HepG2 (cell line): ENCODE results near the gene LCAT. TPM values are rescaled to one million over a fixed set of nuclear protein-coding genes. Genes with fewer than 3 reads are reported as not detected.

ENCODE experiments used
- BHLHE40 ChIP-seq: IDR thresholded peaks from 2 replicates; pipeline ENCODE4 v1.6.1; 2011; ENCODE audit warnings: low read length, improper control_type of control experiment
- CHD4 ChIP-seq: fragments of 200-600 bp; sonication (generic); IDR thresholded peaks from 2 replicates; pipeline ENCODE4 v1.7.0; 2017; ENCODE audit warnings: mild to moderate bottlenecking, low read length, borderline replicate concordance
- HDAC6 ChIP-seq: fragments of 200-600 bp; sonication (generic); IDR thresholded peaks from 2 replicates; pipeline ENCODE4 v1.7.0; 2017; ENCODE audit warnings: mild to moderate bottlenecking, antibody characterized with exemption, low read length, low read depth
- JUN ChIP-seq: sonication (generic); formaldehyde crosslinking; IDR thresholded peaks from 2 replicates; pipeline ENCODE4 v1.4.0; 2020; ENCODE audit warnings: mild to moderate bottlenecking, missing genetic modification reagents
- MIER2 ChIP-seq: IDR thresholded peaks from 2 replicates; pipeline ENCODE4 v1.6.1; 2016; ENCODE audit warnings: missing biosample characterization, missing genetic modification reagents
- MZF1 ChIP-seq: sonication (generic); formaldehyde crosslinking; IDR thresholded peaks from 2 replicates; pipeline ENCODE4 v1.8.1; 2023; ENCODE audit warnings: mild to moderate bottlenecking, missing genetic modification reagents, borderline replicate concordance
- SIX4 ChIP-seq: sonication (generic); formaldehyde crosslinking; IDR thresholded peaks from 2 replicates; pipeline ENCODE4 v1.4.0; 2020; ENCODE audit warnings: missing genetic modification reagents
- ZNF383 ChIP-seq: sonication (generic); formaldehyde crosslinking; IDR thresholded peaks from 2 replicates; pipeline ENCODE4 v1.4.0; 2020; ENCODE audit warnings: missing genetic modification reagents, mild to moderate bottlenecking, borderline replicate concordance
- polyA plus RNA-seq, 8 experiments: library from polyadenylated mRNA; depleted of rRNA in 3 of 8; stranded (reverse) in 7 of 8; unstranded in 1 of 8; fragments of >200 nt; fragmentation: Illumina TruSeq in 4 of 8; extraction: Trizol in 4 of 8; gene quantifications; 2 replicates each; pipeline versions ENCODE4 v1.2.1 to v1.2.3, GENCODE V29; 2011 to 2016; ENCODE audit warnings: low read depth in 4 of 8, missing spikeins in 1 of 8, mixed read lengths in 1 of 8; ENCODE audit not compliant: insufficient read depth in 1 of 8
- total RNA-seq, 5 experiments: library from RNA; depleted of rRNA; stranded (reverse); fragments of >200 nt; fragmentation: Illumina TruSeq; extraction: Trizol; gene quantifications; 2 replicates each; pipeline ENCODE4 v1.2.3, GENCODE V29; 2016; ENCODE audit warnings: low read depth in 1 of 5
- TF ChIP-seq, protein P1 (sequence below): IDR thresholded peaks from 2 replicates; pipeline ENCODE4 v1.6.1; 2016
- TF ChIP-seq, protein P2 (sequence below): sonication (generic); formaldehyde crosslinking; conservative IDR thresholded peaks from 2 replicates; pipeline ENCODE4 v1.8.0; 2022; ENCODE audit warnings: mild to moderate bottlenecking, moderate library complexity, missing genetic modification reagents
- TF ChIP-seq, protein P3 (sequence below): sonication (generic); formaldehyde crosslinking; IDR thresholded peaks from 2 replicates; pipeline ENCODE4 v1.8.0; 2022; ENCODE audit warnings: missing genetic modification reagents, mild to moderate bottlenecking, moderate library complexity, borderline replicate concordance

Gene LCAT
- total and polyA plus RNA-seq, 2 of the 13 experiments (the other 11 are each of a cell fraction or from before 2014, with no cell fraction given): 36.1 to 38.9 TPM

DNA sequence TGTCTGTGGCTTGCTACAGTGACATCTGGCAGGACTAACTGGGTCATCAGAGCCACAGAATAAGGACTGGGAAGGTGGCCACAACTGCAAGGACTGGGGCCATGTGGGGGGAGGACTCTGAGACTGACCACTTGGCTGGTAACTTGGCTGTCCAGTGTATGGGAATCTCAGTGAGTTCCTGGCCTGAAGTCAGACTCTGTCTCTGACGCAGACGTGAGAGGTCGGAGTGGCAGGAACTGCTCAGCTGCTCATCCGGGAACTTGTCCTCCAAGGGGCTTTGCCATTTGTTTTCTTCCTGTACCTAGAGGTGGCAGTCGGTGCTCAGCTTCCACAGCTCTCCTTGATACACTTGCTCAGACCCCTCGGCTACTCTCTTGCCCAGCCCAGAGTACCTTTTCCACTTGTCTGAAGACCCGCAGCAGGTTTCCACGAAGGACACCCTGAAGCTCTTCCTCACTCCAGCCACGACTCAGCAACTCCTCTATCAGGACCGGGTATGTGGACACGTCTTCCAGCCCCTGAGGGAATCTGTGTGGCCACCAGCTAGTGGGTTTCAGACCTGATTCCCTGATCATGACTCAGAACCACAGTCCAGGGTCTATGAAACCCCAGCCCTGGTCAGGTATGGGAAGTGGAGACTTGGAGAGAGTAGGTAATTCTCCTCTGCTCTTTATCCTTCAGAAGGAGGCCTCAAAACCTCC is 43.7 kb upstream of the LCAT start (continued):
- TF ChIP-seq CHD4 (no peak), MZF1 (CRISPR knock-in tag) (no peak), BHLHE40 (no peak), JUN (CRISPR knock-in tag) (no peak), MIER2 (CRISPR knock-in tag) (no peak), HDAC6 (no peak), SIX4 (CRISPR knock-in tag) (no peak), ZNF383 (CRISPR knock-in tag) (no peak)
- TF ChIP-seq, protein P1, sequence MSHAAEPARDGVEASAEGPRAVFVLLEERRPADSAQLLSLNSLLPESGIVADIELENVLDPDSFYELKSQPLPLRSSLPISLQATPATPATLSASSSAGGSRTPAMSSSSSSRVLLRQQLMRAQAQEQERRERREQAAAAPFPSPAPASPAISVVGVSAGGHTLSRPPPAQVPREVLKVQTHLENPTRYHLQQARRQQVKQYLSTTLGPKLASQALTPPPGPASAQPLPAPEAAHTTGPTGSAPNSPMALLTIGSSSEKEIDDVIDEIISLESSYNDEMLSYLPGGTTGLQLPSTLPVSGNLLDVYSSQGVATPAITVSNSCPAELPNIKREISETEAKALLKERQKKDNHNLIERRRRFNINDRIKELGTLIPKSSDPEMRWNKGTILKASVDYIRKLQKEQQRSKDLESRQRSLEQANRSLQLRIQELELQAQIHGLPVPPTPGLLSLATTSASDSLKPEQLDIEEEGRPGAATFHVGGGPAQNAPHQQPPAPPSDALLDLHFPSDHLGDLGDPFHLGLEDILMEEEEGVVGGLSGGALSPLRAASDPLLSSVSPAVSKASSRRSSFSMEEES (CRISPR knock-in tag): no peak
- TF ChIP-seq, protein P2, sequence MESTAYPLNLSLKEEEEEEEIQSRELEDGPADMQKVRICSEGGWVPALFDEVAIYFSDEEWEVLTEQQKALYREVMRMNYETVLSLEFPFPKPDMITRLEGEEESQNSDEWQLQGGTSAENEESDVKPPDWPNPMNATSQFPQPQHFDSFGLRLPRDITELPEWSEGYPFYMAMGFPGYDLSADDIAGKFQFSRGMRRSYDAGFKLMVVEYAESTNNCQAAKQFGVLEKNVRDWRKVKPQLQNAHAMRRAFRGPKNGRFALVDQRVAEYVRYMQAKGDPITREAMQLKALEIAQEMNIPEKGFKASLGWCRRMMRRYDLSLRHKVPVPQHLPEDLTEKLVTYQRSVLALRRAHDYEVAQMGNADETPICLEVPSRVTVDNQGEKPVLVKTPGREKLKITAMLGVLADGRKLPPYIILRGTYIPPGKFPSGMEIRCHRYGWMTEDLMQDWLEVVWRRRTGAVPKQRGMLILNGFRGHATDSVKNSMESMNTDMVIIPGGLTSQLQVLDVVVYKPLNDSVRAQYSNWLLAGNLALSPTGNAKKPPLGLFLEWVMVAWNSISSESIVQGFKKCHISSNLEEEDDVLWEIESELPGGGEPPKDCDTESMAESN (CRISPR knock-in tag): no peak
- TF ChIP-seq, protein P3, sequence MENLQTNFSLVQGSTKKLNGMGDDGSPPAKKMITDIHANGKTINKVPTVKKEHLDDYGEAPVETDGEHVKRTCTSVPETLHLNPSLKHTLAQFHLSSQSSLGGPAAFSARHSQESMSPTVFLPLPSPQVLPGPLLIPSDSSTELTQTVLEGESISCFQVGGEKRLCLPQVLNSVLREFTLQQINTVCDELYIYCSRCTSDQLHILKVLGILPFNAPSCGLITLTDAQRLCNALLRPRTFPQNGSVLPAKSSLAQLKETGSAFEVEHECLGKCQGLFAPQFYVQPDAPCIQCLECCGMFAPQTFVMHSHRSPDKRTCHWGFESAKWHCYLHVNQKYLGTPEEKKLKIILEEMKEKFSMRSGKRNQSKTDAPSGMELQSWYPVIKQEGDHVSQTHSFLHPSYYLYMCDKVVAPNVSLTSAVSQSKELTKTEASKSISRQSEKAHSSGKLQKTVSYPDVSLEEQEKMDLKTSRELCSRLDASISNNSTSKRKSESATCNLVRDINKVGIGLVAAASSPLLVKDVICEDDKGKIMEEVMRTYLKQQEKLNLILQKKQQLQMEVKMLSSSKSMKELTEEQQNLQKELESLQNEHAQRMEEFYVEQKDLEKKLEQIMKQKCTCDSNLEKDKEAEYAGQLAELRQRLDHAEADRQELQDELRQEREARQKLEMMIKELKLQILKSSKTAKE (CRISPR knock-in tag): no peak
